Astrocyte of the cerebellum (primary cell): ENCODE data around the gene TTBK2.

Experiments
- DNase-seq: peaks from one replicate; pipeline ENCODE4 v3.0.0-alpha.2; 2011; ENCODE audit warnings: low read depth
- H3K4me3 ChIP-seq: 2 replicates; pipeline ENCODE4 v1.5.1; 2011; ENCODE audit warnings: mild to moderate bottlenecking, low read depth, low read length, moderate library complexity
- in situ Hi-C: cut with HindIII; loops from 2 replicates; pipeline ENCODE4 v1.10.0; 2017; ENCODE audit warnings: low sequenced_read_pairs
- TF ChIP-seq, protein P1 (sequence below): IDR thresholded peaks from 2 replicates; pipeline ENCODE4 v1.5.1; 2012; ENCODE audit warnings: low read length, low read depth, moderate library complexity, mild to moderate bottlenecking; ENCODE audit errors: missing control alignments

Gene TTBK2

DNA sequence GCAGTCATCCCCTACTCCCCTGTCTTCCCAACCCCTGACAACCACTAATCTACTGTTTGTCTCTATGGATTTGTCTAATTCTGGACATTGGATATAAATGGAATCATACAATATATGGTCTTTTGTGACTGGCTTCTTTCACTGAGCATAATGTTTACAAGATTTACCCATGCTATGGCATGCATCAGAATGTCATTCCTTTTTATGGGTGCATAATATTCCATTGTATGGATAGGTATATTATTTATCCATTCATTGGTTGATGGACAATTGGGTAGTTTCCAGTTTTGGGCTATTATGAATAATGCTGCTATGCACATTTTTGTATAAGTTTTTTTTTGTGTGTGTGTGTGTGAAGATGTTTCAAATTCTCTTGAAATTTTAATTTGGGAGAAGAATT is 16.6 kb upstream of the TTBK2 start:
- DNase-seq: no peak
- no peak overlapping the region for H3K4me3 ChIP-seq
- TF ChIP-seq, protein P1, sequence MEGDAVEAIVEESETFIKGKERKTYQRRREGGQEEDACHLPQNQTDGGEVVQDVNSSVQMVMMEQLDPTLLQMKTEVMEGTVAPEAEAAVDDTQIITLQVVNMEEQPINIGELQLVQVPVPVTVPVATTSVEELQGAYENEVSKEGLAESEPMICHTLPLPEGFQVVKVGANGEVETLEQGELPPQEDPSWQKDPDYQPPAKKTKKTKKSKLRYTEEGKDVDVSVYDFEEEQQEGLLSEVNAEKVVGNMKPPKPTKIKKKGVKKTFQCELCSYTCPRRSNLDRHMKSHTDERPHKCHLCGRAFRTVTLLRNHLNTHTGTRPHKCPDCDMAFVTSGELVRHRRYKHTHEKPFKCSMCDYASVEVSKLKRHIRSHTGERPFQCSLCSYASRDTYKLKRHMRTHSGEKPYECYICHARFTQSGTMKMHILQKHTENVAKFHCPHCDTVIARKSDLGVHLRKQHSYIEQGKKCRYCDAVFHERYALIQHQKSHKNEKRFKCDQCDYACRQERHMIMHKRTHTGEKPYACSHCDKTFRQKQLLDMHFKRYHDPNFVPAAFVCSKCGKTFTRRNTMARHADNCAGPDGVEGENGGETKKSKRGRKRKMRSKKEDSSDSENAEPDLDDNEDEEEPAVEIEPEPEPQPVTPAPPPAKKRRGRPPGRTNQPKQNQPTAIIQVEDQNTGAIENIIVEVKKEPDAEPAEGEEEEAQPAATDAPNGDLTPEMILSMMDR: no peak
- in situ Hi-C loops: loop anchor here (25.0 kb wide), 1 partner anchor 250 kb away; no protein-coding TSS in a partner anchor

DNA sequence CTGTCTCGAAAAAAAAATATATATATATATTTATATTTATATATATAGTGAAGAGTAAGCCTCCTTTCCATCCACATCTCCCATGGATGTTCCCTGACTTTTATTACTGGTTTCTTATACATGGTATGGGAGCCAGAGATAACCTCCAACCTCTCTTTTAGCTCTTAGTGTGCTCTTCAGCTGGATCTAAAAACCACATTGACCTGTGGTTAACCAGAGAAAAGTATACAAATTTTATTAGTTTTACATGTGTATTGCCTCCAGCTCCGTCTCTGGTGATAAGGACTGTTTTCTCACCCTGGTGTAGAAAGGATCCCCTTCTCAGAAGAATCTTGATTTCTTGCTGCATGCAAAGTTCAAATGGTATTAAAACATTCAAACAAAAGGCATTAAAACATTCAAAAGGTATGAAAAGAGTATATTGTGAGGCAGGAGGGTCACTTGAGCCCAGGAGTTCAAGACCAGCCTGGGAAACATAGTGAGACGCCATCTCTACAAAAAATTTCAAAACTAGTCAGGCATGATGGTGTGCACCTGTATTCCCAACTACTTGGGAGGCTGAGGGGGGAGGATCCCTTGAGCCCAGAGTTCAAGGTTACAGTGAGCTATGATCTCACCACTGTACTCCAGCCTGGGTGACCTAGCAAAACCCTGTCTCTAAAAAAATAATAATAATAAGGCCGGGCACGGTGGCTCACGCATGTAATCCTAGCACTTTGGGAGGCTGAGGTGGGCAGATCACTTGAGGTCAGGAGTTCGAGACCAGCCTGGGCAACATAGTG is 13.5 kb upstream of the TTBK2 start:
- DNase-seq: no peak
- TF ChIP-seq, protein P1: no peak
- H3K4me3 ChIP-seq: no peak overlapping the region
- in situ Hi-C loops: loop anchor here (25.0 kb wide), 1 partner anchor 247 kb away; no protein-coding TSS in a partner anchor

DNA sequence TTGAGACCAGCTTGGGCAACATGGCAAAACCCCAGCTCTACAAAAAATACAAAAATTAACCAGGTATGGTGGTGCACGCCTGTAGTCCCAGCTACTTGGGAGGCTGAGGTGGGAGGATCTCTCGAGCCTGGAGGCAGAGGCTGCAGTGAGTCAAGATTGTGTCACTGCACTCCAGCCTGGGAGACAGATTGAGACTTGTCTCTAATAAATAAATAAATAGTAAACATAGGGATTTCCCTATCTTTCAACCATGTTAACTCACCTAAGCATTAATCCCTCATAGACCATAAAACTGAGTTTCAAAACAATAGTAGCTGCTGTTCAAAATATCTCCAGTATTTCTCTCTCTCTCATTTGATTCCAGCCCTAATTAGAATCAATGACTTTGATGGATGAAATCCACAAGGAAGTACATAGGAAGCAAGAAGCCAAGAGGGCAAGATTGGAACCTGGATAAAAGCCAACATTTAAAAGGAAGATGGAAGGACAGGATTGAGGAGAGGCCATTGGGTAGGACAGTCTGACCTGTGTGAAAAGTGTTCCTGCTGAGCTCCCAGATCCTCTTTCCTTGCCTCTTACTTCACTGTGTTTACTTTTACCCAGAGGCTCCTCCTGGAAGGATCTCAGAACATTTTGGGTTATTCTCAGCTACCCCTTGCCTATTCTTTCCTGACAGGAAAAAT is 12.4 kb upstream of the TTBK2 start:
- no peak for DNase-seq
- no peak overlapping the region for H3K4me3 ChIP-seq
- in situ Hi-C loops: loop anchor here (25.0 kb wide), 1 partner anchor 246 kb away; no protein-coding TSS in a partner anchor
- TF ChIP-seq, protein P1: no peak

DNA sequence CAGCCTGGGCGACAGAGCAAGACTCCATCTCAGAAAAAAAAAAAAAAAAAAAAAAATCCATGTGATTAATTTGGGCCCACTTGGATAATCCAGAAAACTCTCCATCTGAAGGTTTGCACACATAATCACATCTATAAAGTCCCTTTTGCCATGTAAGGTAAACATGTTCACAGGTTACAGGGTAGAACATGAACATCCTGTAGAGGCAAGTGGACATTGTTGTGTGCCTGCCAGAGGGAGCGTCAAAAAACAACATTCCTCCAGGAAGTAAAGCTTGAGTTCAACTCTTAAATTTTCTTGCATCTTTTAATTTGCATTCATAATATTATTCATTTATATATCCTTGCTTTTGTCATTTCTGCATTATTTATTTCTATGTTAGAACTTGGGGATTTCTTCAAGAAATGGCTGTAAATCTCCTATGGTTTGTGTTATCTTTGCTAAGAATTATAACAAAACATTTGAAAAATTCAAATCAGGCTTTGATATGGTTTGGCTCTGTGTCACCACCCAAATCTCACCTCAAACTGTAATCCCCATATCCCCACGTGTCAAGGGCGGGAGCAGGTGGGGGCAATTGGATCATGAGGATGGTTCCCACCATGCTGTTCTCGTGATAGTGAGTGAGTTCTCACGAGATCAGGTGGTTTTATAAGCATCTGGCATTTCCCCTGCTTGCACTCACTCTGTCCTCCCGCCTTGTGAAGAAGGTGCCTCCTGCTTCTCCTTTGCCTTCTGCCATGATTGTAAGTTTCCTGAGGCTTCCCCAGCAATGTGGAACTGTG is 11.3 kb upstream of the TTBK2 start:
- in situ Hi-C loops: loop anchor here (25.0 kb wide), 1 partner anchor 245 kb away; no protein-coding TSS in a partner anchor
- TF ChIP-seq, protein P1: no peak
- DNase-seq: no peak
- no peak overlapping the region for H3K4me3 ChIP-seq

DNA sequence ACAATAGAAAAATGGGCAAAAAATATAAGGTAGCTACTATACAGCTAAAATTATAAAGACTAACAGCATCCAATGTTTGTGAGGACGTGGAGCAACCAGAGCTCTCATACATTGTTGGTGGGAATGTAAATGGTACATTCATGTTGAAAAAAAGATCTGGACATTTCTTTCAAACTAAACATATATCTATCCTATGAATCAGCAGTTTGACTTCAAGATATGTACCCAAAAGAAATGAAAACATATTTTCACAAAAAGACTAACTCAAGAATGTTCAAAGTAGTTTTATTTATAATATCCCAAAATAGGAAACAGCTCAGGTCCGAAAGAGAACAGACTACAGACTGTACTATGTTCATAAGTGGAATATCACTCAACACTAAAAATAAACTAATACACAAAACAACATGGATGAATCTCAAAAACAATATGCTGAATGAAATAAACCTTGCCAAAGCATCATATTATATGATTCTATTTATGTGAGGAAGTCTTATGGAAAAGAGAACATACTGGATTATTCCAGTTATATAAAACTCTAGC is 8.8 kb upstream of the TTBK2 start:
- TF ChIP-seq, protein P1: no peak
- H3K4me3 ChIP-seq: no peak overlapping the region
- in situ Hi-C loops: loop anchor here (25.0 kb wide), 1 partner anchor 242 kb away; no protein-coding TSS in a partner anchor
- no peak for DNase-seq

DNA sequence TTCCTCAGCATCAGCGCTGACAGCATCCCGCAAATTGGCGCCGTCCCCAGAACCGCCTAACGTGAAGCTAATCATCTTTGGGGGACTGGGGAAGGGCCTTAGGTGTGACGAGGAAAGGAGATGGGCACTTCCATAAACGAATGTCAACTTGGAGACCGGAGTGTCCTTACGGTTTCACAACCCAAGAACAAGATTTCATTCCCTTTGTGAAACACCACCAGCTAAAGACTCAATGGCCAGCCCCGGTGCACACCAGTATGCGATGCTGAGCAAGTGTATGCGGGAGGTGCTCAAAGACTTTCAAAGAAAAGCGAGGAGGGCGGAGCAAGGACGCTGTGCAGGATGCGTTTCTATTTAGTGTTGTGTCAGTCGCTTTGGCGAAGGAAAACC is 759 bp upstream of the TTBK2 start:
- peak overlapping the region; percentile 53 for H3K4me3 ChIP-seq
- in situ Hi-C loops: loop anchor here (25.0 kb wide), 1 partner anchor 109 kb away; no protein-coding TSS in a partner anchor
- no peak for DNase-seq
- TF ChIP-seq, protein P1: no peak
